ENCODE results near the gene PRM2.
A peak's percentile ranks its signal among the peaks of the same experiment; 100 is the strongest.
"Not testable (repeated sequence)": the region's sequence is repeated elsewhere in the genome, so short reads cannot be mapped to it uniquely, and the experiment has no call there.

Gene PRM2

GRCh38 chr16:11307639-11308492 is 31.6 kb upstream of the PRM2 start:
- DNase-seq = no peak

- DNase-seq = no peak
Observed at GRCh38 chr16:11306997-11307638, 30.8 kb upstream of the PRM2 start.

GRCh38 chr16:11306381-11306780 is 30.1 kb upstream of the PRM2 start:
- DNase-seq = no peak

GRCh38 chr16:11303405-11304138 is 27.3 kb upstream of the PRM2 start:
- no peak for DNase-seq

- no peak for DNase-seq
Observed at GRCh38 chr16:11302977-11303376, 26.7 kb upstream of the PRM2 start.

- DNase-seq = no peak
Observed at GRCh38 chr16:11301645-11302501, 25.6 kb upstream of the PRM2 start.

- DNase-seq = no peak
Observed at GRCh38 chr16:11300560-11300892, 24.2 kb upstream of the PRM2 start.

GRCh38 chr16:11299865-11300559 is 23.7 kb upstream of the PRM2 start:
- DNase-seq = no peak

GRCh38 chr16:11298950-11299547 is 22.8 kb upstream of the PRM2 start:
- peak in 2 of 6 experiments; percentile 5 to 9 for DNase-seq

GRCh38 chr16:11298143-11298900 is 22.0 kb upstream of the PRM2 start:
- DNase-seq = no peak

GRCh38 chr16:11297492-11298142 is 21.3 kb upstream of the PRM2 start:
- DNase-seq = peak; percentile 22 to 72 (median 52)

GRCh38 chr16:11296706-11297491 is 20.6 kb upstream of the PRM2 start:
- DNase-seq = no peak

- no peak for DNase-seq
Observed at GRCh38 chr16:11296351-11296705, 20.0 kb upstream of the PRM2 start.

GRCh38 chr16:11295672-11296071 is 19.4 kb upstream of the PRM2 start:
- DNase-seq = no peak

- DNase-seq = no peak
Observed at GRCh38 chr16:11292076-11292748, 15.9 kb upstream of the PRM2 start.

GRCh38 chr16:11291091-11291703 is 14.9 kb upstream of the PRM2 start:
- no peak for DNase-seq

- no peak for DNase-seq
Observed at GRCh38 chr16:11290102-11290893, 14.0 kb upstream of the PRM2 start.

GRCh38 chr16:11289696-11290095 is 13.4 kb upstream of the PRM2 start:
- DNase-seq = not testable (repeated sequence)
